HG03460 (cell line): ENCODE data around the gene HNRNPA2B1.

Experiments
- ATAC-seq: cut with Tn5 transposase; IDR thresholded peaks from one replicate; pipeline ENCODE4 v1.9.1; 2021; ENCODE audit not compliant: unreplicated experiment

Gene HNRNPA2B1

DNA sequence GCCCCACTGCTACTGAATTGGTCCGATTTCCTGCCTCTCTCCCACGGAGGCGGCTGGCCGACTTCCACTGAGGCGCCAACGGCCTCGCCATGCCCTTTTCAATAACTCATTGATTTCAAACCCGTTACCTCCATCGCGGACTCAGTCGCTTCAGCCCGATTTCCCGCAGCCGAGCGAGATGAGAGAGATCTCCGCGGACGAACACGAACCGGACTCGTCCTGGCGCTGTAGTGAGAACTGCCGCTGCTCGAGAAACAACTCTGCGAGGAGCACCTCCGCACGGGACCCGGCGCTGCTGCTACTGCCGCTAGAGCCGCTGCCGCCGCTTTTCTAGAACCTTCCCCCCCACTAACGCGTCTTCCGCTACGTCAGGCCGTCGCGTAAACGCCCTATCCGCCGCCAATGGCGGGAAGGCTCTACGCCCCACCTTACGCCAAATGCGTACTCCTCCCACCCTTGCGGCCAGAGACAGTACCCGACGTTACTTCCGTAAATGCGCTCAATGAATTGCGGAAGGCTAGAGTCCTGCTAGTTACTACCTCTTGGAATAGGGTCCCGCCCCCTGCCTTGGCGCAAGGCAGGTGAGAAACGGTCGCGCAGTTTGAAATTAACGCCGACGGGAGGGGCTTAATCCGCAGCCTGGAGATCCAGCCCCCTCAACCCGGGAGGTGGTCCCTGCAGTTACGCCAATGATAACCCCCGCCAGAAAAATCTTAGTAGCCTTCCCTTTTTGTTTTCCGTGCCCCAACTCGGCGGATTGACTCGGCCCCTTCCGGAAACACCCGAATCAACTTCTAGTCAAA, at the start of gene HNRNPA2B1:
TSS of gene HNRNPA2B1 (minus strand) at position 303 of the 803 bp plus-strand sequence. CDS start at position 134, 169 bp downstream.
- peak; percentile 53 for ATAC-seq

DNA sequence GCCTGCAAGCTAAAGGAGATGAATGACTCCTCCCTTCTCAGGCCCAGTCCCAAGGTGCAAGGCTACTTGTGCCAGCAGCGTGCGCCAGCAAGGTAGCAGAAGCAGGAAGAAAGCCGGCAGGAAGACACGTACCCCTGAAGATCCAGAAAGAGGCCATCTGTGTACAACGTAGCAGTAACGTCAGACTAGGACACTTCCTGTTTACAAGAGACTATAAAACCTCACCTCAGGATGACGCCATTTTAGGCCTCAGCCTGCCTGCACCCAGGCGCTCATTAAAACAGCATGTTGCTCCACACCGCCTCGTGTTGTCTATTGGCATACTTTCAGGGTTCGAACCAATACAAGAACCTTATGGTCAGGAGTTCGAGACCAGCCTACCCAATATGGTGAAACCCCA, 49.7 kb upstream of the HNRNPA2B1 start:
- ATAC-seq = no peak

DNA sequence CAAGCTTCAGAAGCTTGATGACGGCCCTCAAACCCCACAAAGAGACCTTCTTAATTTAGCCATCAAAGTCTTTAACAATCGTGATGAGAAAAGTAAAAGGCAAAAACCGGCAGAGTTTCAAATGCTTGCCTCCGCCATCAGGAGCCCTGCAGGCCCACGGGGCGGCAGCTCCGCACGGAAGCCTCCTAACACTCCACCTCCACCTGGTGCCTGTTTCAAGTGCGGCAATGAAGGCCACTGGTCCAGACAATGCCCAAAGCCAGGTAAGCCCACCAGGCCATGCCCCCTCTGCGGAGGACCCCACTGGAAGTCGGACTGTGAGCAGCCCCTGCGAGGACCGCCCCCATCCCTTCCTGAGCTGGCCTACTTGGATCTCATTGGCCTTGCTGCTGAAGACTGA, 44.6 kb upstream of the HNRNPA2B1 start:
- ATAC-seq = no peak

DNA sequence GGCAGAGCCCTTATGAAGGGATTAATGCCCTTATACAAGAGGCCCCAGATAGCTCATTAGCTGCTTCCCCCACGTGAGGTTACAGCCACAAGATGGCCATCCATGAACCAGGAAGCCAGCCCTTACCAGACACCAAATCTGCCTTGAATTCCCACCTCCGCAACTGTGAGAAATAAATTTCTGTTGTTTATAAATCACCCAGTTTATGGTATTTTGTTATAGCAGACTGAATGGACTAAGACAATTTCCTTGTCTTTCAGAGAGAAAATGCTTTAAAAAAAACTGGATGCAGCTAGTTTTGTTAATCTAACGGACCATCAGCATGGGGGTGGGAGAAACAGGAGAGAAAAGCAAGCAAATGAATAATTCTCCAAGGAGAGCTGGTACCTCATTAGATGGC, 37.5 kb upstream of the HNRNPA2B1 start:
- ATAC-seq = no peak

DNA sequence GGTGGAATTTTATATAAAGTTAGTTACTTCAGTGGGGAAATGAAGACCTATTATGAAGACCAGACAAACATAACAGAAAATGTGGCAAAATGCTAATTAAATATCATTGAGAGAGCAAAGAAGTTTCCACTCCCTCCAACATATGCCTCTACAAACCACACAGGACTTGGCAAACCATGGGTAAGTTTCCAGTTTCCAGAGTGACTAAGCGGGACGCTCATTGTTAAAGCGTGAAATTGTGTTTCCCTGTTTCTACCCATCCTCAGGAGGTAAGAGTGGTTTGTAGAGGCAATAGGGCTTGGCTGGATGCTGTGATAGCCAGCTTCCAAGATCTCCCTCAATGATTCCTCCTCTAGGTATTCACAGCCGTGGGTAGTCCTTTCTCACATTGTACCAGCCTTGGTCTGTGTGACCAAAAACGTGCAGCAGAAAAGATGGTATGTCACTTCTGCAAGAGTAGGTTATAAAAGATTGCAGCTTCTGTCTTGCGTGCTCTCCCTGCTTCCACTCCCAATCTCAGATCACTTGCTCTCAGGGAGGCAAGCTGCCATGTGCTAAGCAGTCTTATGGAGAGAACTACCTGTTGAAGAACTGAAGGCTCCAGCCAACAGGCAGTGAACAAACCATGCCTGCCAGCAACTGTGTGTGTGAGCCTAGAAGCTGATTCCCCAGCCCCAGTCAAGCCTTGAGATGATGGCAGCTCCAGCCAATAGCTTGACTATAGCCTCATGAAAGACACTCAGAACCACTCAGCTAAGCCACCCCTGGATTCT, 36.7 kb upstream of the HNRNPA2B1 start:
- ATAC-seq = no peak

DNA sequence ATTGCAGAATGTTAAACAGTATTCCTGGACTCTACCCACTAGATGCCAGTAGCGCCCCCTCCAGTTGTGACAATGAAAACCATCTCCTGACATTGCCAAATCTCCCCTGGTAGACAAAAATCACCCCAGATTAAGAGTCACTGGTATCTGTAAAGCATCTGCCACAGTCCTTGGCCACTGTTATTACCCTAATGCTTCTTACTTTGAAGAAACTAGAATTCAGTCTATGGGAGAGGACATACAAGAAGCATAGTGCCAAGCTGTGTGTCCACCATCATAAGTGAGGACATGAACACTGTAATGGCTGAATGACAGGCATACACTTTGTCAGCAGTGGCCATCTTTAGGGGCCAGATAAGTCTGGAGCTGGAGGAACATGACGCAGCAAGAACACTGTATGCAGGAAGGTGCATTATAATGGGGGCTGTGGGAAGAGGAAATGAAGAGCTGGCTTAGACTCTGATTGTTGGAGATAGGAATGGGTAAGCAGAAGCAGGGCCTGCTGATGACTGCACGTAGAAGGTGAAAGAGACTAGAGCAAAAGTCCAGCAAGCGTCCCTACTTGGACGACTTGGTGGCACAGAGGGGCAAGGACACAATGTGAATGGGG, 33.5 kb upstream of the HNRNPA2B1 start:
- ATAC-seq = no peak

DNA sequence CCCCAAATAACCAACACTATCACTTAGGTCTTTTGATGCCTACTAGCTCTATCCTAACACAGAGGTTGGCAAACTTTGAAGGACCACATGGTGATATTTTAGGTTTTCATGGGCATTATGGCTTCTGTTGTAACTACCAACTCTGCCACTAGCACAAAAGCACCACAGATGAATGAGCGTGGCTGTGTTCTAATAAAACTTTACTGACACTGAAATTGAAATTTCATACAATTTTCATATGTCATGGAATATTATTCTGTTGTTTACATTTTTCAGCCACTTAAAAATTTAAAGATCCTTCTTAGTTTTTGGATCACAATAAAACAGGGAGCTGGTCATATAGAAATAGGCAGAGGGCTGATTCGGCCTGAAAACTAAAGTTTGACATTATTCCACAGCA, 27.4 kb upstream of the HNRNPA2B1 start:
- no peak for ATAC-seq

DNA sequence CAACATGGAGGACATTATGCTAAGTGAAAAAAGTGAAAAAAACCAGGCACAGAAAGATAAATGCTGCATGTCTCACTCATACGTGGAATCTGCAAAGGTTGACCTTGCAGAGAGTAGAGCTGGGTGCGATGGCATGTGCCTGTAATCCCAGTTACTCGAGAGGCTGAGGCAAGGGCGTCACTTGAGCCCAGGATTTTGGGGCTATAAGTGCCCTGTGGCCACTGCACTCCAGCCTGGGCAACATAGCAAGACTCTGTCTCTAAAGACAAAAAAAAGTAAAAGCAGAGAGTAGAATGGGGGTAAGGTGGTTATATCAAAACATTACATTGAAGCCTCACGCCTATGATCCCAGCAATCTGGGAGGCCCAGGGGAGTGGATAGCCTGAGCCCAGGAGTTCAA, 23.8 kb upstream of the HNRNPA2B1 start:
- no peak for ATAC-seq

DNA sequence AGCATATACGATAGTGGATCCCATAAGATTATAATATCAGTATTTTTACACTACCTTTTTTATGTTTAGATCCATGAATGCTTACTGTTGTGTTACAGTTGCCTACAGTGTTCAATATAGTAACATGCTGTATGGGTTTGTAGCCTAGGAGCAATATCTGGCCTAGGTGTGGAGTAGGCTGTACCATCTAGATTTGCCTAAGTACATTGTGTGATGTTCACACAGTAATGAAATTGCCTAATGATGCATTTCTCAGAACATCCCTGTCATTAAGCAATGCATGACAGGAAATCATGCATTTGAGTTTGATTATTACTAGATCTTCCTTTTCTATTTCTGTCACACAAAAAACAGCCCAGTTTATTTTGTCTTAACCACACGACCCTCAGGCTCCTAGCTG, 15.5 kb upstream of the HNRNPA2B1 start:
- no peak for ATAC-seq

DNA sequence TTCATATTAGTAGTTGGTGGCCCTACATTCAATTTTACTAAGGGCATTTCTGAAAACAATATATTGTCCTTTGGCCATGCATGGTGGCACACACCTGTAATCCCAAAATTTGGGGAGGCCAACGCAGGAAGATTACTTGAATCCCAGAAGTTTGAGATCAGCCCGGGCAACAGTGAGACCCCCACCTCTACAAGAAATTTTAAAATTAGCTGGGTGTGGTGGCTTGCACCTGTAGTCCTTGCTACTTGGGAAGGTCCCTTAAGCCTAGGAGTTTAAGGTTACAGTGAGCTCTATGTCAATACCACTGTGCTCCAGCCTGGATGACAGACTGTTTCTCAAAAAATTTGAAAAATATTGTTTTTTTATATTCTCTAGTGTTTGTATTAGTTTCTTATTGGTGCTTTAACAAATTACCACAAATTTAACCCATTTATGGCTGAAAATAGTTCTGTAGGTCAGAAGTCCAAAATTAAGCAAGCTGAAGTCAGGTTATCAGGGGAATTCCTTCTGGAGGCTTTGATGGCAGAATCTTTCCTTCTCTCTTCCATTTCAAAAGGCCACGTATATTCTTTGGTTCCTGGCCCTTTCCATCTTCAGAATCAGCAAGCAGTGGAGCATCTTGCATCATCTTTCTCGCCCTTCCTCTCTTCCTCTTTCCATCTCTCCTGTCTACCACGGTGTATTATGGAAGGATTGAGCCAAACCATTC, 13.4 kb upstream of the HNRNPA2B1 start:
- ATAC-seq = no peak

DNA sequence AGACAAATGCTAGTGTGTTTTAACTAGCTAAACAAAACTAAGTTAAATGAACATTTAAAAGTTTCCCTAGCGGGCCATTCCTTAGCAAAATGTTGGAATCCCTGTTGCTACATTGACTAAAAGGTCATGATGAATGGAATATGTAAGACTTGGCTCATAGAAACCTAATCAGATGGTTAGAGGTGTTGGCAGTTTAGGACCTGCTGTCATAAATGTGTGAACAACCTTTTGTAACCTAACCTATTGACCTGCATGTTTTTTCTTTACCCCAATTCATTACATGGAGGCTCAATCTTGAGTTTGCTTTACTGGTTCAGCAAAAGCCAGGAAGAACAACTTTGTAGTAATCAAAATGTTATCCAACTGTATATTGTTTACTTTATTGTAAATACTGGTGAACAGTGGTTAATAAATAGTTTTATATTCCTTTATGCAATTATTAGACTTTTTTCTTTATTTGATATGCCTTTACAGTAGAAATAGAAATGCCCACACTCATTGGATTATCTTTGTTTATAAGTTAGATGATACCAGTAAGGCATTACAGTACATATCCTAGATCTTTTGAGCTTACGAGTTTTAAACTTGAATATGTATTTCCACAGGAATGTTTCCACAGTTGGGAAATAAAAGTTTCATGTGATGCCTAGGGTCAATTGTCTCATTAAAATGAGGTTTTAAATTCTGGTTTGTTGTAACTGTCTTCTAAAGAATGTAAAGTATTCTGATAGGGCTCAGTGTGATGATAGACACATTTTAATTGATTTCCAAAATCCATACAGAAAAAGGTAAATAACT, 12.6 kb upstream of the HNRNPA2B1 start:
- ATAC-seq = no peak

DNA sequence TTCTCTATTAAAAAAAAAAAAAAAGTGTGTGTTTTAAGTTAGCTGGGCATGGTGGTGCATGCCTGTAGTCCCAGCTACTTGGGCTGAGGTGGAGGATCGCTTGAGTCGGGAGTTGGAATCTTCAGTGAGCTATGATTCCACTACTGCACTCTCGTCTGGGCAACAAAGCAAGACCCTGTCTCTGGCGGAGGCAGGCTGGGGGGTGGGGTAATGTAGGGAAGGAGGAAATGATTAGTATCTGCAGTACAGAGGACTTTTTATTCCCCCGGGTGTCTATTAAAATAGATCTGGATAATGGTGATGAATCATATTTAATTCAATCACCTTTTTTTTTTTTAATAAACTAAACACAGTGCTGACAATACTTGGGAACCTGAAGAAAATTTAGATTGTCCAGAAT, 7.5 kb upstream of the HNRNPA2B1 start:
- ATAC-seq = no peak

DNA sequence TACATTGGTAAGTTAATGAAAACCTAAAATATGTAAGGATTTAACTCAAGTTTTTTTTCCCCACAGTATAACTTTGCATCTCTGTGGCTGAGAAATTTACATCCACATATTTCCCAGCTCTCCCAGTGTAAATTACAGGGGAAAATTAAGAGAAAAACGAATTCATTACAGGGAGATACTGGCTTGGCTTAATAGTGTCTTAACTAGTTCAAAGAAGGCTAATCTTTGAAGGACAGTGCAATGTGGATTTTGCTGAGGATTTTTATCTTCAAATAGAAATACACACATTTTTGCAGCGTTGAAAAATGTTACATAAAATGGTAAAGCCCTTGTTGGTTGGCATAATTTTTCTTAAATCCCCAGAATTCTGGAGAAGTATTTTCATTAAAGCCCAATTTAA, 2.5 kb upstream of the HNRNPA2B1 start:
- ATAC-seq = no peak

DNA sequence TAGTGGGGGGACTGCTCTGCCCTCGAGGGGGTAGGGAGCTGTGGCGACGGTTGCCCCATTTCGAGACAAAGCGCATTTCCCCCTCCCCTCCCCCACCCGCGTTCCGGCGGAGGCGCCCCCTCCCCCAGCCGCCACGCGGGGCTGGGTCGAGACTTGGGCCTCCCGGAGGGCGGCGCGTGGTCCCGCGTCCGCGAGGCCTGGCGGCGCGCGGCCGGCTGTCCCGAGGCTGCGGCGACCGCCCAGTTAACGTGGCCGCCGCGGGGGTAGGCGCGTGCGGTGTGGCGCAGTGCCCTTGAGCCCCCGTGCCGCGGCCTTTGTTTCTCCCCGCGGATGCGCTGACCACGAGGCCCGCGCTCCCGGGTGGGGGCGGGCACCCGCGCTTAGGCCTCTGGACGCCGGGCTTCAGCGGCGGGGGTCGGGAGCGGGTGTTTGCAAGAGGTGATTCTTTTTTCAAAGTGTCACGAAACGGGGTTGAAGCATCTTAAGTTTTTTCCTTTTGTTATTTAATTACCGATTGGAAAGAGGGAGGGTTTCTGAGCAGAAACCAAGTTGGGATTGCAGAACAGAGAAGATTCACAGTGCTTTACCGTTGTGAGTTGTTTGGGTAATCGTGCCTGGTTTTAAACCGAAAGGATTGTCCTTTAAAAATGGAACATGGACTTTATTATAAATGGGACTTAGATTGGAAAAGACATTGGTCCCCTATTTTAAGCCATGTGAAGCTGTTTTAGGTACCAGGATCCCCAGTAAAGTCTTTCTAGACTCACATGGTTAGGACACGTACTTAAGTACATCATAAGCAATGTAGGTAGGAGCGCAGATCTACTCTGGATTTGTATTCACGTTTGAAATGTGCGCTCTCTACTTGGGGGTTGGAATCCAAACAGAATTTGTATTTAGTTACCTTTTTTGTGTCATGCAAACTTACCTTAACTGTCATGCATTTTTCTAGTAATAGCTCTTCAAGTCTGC, 1.8 kb upstream of the HNRNPA2B1 start:
- ATAC-seq = no peak

DNA sequence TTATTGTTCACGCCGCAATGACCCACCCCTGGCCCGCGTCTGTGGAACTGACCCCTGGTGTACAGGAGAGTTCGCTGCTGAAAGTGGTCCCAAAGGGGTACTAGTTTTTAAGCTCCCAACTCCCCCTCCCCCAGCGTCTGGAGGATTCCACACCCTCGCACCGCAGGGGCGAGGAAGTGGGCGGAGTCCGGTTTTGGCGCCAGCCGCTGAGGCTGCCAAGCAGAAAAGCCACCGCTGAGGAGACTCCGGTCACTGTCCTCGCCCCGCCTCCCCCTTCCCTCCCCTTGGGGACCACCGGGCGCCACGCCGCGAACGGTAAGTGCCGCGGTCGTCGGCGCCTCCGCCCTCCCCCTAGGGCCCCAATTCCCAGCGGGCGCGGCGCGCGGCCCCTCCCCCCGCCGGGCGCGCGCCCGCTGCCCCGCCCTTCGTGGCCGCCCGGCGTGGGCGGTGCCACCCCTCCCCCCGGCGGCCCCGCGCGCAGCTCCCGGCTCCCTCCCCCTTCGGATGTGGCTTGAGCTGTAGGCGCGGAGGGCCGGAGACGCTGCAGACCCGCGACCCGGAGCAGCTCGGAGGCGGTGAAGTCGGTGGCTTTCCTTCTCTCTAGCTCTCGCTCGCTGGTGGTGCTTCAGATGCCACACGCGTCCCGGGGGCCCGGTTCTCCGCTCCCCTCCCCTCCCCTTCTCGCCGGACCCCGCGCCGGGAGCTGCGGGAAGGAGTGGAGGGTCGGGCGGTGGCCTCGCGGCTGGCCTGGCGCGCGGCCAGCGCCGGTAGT, 887 bp upstream of the HNRNPA2B1 start, which contains the start of gene CBX3:
TSS of gene CBX3 (plus strand) at position 499 of the 772 bp plus-strand sequence. CDS start 1,254 bp downstream, outside the sequence.
- peak; percentile 41 for ATAC-seq

DNA sequence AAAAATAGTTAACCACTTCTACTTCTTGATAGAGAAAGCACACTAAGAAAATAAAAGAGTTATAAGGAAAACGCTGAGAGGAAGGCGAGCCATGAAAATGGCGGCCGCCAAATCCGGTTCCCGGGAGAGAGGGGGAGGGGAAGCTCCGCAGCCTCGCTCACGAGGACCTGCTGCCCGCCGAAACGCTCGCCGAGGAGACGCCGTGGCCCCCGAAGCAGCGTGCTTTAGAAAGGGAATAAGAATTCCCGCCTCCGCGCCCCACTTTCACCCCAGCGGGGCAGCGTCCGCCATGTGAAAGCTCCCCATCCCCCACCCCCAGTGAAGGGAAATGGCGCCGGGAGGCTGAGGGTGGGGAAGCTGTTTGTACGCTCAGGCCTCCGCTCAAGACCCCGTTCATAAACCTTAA, 505 bp downstream of the HNRNPA2B1 start:
- ATAC-seq = peak; percentile 19

DNA sequence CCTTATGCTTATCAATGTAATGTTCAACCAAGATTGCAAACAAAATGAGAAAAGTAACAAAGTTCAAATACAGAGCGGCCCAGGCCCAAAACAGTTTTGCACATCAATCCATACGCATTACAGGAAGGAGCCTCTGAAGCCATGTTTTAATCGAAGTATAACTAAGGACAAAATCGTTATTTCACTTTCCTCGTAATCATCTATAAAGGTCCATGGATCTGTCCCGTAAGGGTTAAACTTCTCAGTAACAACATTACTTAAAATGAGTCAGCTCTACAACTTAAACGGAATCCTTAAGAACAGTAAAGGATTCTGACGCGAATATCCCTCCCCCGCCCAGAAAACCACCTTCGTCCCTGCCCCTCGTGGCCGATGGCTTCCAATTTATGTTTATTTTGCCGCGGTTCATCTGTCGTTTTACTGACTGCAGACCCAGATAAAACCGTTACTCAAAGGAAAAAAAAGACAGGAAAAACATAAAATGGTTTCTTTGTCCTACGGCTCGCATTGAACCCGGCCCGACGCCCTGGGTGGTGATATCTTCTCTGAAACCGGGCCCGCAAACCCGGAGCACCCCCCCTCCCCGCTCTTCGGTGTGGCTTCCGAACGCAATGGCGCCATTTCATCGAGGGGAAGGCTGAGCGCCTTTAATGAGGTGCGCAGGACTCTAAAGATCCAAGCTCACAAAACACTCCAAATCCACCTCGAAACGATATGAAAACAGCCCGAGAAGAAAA, 1.1 kb downstream of the HNRNPA2B1 start:
- no peak for ATAC-seq

DNA sequence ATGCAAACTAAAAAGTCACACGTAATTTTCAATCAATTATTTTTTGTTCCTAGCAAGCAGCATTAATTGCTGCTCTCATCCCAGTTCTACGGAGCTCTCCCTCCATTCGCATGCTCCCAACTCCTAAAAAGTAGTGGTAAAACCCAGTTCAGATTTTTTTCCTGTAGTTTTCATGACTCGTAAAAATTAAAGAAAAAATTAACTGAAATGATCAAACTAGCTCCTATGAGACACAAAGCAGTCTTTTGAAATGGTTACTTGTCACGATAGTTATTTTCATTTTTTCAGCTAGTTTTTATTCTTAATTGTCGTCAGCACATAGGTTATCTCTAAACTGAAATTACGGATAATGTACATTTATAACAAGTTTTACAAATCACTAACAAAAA, 1.8 kb downstream of the HNRNPA2B1 start:
- ATAC-seq = no peak
